Stimulated activated CD4-positive, alpha-beta T cell treated with anti-CD3 and anti-CD28 coated beads, Interleukin-2, amount 100 ng/mL, for 4 hours (primary cell): ENCODE data around the gene PTPN7.
"Not testable (repeated sequence)": the region's sequence is repeated elsewhere in the genome, so short reads cannot be mapped to it uniquely, and the experiment has no call there.

Experiments
- DNase-seq: peaks from one replicate; pipeline ENCODE4 v3.0.0-alpha.2; 2020; ENCODE audit warnings: low read depth

PTPN7 gene

DNA sequence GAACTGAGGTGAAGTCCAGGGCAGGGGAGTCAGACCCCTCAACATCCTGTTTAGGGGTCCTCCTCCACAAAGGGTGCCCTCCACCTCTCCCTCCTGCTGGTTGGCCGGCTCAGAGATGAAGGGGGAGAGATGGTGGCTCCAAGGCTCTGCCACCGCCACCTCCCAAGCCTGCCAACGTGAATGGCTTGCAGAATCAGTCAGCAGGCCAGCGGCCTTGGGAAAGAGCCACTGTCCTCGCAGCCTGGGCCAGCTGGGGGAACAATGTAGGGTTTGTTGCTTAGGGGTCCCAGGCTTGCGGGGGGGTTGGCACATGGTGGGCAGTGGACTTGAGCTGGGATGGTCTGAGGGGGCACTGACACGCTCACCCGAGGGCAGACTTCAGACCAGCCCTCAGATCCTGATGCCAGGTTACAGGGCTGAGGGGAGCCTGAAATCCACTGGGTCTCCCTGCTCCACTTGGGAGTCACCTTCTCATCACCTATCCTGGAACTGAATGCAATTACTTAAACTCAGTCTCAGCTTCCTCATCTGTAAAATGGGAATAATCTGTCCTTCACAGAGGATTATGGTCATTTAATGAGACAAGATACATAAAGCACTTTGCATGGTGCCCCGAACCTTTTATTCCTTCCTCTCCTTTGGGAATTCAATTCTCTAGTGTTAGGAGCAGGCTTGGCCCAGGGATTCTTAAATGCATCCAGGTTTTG lies 29.4 kb downstream of the PTPN7 start:
- no peak for DNase-seq

DNA sequence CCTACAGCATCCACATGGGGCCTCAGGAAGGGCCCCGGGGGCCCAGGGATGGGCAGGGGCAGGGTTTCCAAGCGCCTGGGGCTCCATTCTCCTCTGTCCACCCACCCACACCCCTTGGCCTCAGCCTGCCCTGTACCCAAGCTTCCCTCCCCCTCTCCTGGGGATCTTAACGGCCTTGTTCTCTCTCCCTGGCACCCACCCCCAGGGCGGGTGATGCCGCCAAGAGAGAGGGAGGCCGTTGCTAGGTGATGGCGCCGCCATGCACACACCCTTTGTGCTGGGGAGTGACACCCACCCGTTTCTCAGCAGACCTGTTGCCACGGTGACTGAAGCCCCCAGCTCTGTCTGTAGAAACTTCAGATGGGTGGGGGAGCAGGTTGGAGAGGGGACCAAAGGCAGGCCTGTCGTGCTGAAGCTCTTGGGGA lies 30.1 kb downstream of the PTPN7 start:
- DNase-seq, result no peak

DNA sequence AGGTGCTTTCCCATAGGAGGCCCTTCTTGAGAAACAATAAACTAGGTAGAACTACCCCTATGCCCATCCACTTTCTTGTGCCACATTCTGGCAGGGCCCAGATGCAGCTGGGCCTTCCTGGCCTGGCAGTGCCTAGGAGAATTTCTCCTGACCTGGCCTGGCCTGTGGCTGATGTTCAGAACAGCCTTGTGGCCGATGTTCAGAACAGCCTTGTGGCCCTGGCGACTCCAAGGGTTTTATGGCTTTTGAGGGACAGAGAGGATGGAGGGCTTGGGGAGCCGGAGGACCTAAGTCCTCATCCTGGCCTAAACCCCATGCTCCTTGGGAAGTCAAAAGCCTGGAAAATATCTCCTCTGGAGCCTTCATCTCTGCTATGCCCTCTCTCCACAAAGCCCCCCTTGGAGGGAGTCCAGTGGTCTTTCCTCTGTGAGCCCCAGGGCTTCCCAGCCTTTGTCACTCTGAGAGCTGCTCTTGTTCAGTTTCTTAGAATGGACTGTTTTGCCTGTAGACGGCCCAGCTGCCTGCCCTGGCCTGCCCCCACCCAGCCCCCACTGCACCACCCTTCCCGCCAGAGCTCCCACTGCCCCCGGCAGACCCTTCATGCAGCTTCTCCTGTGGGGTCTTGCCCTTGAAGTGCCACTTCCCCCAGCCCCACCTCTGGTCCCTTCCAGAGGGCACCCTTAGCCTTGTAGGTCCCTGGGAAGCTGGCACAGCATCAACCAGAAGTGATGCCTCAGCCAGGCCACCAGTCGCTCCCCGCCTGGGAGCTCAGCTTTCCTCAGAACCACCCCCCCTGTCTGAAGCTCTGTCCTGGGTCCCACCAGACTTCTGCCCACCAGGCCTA lies 30.7 kb downstream of the PTPN7 start:
- DNase-seq, result no peak

DNA sequence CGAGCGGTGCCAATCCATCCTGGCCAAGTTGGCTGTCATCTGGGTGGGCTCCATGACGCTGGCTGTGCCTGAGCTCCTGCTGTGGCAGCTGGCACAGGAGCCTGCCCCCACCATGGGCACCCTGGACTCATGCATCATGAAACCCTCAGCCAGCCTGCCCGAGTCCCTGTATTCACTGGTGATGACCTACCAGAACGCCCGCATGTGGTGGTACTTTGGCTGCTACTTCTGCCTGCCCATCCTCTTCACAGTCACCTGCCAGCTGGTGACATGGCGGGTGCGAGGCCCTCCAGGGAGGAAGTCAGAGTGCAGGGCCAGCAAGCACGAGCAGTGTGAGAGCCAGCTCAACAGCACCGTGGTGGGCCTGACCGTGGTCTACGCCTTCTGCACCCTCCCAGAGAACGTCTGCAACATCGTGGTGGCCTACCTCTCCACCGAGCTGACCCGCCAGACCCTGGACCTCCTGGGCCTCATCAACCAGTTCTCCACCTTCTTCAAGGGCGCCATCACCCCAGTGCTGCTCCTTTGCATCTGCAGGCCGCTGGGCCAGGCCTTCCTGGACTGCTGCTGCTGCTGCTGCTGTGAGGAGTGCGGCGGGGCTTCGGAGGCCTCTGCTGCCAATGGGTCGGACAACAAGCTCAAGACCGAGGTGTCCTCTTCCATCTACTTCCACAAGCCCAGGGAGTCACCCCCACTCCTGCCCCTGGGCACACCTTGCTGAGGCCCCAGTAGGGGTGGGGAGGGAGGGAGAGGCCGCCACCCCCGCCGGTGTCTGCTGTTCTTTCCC lies 32.4 kb downstream of the PTPN7 start:
- DNase-seq, result no peak

DNA sequence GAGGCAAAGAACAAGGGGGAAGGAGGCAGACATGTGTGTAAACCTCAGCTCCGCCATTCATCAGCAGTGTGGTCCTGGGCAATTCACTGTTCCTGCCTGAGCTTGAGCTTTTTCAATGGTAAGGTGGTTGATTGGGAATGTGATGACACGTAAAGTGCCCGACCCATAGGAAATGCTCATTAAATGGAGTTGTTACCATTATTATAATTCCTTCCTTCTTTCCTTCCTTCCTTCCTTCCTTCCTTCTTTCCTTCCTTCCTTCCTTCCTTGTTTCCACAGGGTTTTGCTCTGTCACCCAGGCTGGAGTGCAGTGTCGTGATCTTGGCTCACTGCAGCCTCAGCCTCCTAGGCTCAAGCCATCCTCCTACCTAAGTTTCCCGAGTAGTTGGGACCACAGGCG lies 33.3 kb downstream of the PTPN7 start:
- no peak for DNase-seq

DNA sequence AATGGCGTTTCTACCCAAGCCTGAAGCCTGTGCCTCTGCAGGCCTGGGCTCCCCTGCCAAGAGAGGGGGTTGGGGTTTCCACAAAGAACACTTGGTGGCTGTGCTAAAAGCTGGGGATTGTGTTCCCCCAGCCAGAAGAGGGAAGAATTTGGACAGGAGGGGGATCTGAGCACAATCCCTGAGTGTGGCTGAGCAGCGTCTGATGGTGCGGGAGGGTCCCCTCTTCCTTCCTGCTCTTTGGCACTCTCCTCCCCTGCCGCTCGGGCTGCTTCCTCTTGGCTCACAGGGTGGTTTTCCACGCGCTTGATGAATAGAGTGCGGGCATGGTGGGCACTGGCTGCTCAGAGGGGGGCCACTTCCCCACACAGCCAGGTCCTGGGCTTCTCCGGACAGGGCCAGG lies 34.0 kb downstream of the PTPN7 start:
- no peak for DNase-seq

DNA sequence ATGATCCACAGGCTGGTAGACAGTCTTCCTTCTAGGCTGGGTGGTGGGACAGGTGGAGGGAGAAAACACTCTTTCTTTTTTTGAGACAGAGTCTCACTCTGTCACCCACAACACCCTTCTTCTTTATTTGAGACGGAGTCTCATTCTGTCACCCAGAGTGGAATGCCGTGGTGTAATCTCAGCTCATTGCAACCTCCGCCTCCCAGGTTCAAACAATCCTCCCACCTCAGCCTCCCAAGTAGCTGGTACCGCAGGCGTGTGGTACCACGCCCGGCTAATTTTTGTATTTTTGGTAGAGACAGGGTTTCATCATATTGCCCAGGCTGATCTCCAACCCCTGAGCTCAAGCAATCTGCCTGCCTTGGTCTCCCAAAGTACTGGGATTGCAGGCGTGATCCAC lies 34.8 kb downstream of the PTPN7 start:
- DNase-seq, result no peak

DNA sequence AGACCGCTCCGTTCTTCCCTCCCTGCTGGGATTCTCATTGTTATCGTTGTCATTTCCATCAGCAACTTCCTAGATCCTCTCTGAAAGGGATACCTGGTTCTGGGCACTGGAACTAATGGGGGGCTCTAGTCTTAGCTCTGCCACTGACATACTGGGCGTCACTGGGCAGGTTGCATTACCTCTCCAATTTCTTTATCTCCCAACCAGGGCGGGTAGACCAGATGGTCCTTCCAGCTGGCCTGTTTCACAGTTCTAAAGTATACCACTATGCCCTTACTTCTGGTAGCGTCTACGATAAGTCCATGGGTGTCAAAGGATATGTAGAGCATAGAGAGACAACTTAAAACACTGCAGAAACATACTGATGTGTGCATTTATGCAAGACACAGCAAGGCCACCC lies 36.3 kb downstream of the PTPN7 start:
- no peak for DNase-seq

DNA sequence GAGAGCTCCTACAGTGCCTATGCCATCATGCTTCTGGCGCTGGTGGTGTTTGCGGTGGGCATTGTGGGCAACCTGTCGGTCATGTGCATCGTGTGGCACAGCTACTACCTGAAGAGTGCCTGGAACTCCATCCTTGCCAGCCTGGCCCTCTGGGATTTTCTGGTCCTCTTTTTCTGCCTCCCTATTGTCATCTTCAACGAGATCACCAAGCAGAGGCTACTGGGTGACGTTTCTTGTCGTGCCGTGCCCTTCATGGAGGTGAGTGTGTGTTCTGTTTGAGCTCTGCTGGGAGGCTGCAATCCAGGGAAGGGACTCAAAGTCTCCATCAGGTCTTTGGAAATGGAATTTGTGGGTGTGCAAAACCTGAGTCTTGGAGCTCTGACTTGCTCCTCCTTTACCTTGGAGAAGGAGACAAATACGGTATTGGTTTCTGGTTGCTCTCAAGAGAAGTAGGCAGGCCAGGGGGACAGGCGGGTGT lies 37.0 kb downstream of the PTPN7 start:
- DNase-seq, result no peak

DNA sequence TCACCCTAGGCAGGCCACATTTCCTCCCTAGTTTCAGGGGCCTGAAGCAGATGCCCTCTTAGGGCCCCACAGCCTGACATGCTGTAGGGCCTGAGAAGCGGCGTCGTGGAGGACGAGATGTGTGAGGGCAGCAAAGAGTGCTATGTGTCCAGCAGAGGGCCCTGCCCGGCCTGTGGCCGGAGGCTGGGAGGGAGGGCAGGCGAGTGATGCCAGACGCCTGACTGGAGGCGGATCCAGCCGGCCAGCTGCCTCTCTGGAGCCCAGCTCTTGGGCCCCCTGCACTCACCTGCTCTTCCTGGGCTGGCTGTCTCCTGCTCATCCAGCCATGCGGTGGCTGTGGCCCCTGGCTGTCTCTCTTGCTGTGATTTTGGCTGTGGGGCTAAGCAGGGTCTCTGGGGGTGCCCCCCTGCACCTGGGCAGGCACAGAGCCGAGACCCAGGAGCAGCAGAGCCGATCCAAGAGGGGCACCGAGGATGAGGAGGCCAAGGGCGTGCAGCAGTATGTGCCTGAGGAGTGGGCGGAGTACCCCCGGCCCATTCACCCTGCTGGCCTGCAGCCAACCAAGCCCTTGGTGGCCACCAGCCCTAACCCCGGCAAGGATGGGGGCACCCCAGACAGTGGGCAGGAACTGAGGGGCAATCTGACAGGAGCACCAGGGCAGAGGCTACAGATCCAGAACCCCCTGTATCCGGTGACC lies 37.6 kb downstream of the PTPN7 start, which contains the start of gene GPR37L1:
TSS of gene GPR37L1 (plus strand) at position 279 of the 697 bp plus-strand sequence. CDS start at position 326, 47 bp downstream.
- no peak for DNase-seq

DNA sequence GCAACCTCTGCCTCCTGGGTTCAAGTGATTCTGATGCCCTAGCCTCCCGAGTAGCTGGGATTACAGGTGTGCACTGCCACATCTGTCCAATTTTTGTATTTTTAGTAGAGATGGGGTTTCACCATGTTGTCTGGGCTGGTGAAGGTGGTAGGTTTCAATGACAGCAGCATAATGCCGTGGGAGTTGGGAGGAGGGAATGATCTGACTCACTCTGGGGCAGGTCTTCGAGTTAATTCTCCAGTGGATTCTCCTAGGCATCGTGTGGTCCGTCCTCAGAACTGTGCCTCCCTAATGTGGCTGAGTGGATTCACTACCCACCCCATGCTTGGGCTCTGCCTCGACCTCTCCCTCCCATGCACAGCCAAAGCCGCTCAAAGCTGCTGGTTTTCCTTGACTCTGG lies 39.4 kb downstream of the PTPN7 start:
- DNase-seq, result no peak

DNA sequence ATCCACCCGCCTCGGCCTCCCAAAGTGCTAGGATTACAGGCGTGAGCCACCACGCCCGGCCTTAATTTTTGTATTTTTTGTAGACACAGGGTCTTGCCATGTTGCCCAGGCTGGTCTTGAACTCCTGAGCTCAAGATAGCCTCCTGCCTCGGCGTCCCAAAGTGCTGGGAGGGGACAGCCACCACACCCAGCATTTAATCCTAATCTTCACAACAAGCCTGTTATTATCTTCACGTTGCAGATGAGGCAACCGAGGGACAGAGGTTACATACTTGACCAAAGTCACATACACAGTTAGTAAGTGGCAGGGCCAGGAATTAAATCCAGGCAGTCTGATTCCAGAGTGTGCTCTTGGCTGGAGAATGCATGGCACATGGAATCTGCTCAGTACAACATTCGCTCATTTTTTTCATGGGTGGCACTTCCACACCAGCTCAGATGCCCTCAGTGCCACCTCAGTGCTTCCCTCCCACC lies 42.5 kb downstream of the PTPN7 start:
- no peak for DNase-seq

DNA sequence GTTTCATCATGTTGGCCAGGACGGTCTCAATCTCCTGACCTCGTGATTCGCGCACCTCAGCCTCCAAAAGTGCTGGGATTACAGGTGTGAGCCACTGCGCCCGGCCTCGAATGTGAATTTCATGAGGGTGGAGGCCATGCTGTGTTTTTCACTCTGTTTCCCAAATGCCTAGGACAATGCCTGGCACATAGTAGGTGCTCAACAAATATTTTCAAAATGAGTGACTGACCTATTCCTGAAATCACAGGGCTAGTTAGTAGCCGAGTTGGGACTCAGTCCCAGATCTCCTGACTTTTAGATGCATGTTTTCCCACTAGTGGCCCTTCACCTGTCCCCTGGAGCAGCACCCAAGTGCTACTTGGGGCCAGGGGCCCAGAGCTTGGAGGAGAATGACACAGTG lies 44.1 kb downstream of the PTPN7 start:
- no peak for DNase-seq

DNA sequence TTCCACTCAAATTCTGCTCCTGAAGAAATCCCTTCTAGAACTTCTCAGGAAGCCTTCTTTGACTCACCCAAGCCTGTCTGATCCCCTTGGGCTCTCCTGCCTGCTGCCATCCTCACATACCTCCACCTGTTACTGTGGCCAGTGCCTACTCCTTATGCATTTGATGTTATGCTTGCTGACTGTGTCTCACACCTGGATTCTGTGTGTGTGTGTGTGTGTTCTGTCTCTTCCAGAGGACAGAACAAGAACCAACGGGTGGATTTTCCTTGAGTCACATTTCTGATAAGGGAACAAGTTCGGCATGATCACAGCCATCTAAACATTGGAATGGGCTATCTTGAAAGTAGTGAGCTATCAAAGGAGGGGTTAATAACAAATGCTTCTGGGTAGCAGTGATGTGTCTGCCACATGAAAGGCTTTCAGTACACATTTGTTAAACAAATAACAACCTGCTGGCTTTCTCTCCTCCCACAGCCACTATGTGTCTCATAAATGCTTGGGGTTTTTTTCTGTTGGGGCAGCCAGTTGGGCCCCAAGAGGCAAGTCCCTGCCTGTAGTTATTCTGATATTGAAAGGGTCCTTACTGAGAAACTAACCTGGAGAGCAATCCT lies 46.6 kb downstream of the PTPN7 start:
- no peak for DNase-seq

DNA sequence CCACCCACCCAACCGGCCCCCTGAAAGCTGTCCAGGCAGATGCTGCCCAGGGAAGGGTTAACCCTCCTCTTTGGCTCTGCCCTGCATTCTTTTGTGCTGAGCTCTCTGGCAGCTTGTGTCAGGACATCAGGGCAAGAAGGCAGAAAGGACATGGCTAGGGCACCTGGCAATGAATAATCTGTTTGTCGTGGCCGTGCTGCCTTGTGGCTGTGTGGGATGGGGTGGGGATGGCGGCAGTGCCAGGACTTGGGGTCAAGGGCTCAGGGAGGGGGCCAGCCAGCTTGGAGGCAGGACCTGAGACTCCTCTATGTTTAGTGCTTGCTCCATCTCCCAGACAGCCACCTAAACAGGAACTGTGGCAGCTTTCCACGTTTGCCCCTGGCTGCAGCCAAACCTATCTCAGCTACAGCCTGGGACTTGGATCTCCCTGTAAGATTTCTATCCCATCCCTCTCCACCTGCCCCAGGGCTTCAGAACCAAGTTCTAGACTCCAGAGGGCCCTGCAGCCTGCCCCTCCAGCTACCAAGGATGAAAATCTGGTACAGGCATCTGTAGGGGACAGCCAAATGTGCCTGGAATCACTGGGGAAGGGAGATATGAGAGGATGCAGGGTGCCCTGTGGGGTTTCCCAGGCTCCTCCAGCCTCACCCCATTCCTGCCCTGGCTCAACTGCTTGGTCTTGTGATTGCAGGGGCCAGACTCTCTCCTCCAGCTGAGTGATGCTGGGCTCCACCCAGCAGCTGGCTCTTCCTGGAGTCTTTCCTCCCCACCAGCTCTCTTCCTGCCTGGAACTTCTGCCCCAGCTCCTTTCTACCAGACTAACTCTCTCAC lies 47.3 kb downstream of the PTPN7 start:
- DNase-seq, result no peak

DNA sequence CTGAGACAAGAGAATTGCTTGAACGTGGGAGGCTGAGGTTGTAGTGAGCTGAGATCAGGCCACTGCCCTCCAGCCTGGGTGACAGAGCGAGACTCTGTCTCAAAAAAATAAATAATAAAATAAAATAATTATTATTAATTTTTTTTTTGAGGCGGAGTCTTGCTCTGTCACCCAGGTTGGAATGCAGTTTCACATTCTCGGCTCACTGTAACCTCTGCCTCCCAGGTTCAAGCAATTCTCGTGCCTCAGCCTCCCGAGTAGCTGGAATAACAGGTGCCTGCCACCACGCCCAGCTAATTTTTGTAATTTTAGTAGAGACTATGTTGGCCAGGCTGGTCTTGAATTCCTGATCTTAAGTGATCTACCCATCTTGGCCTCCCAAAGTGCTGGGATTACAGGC lies 48.8 kb downstream of the PTPN7 start:
- DNase-seq, result not testable (repeated sequence)

DNA sequence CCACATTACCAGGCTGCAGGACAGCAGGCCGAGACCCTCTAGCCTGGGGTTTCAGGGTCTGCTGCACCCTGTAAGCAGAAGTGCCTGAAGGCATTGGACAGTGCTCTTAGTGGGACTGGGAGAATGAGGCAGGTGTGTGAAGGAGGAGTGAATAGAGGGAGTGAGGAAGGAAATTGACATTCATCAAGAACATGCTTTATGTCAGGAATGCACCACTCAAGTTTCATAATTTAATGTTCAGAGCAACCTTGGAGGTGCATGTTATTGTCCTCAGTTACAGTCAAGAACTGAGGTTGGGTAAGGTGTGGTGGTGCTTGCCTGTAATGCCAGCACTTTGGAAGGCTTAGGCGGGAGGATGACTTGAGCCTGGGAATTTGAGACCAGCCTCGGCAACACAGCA lies 49.4 kb downstream of the PTPN7 start:
- no peak for DNase-seq

DNA sequence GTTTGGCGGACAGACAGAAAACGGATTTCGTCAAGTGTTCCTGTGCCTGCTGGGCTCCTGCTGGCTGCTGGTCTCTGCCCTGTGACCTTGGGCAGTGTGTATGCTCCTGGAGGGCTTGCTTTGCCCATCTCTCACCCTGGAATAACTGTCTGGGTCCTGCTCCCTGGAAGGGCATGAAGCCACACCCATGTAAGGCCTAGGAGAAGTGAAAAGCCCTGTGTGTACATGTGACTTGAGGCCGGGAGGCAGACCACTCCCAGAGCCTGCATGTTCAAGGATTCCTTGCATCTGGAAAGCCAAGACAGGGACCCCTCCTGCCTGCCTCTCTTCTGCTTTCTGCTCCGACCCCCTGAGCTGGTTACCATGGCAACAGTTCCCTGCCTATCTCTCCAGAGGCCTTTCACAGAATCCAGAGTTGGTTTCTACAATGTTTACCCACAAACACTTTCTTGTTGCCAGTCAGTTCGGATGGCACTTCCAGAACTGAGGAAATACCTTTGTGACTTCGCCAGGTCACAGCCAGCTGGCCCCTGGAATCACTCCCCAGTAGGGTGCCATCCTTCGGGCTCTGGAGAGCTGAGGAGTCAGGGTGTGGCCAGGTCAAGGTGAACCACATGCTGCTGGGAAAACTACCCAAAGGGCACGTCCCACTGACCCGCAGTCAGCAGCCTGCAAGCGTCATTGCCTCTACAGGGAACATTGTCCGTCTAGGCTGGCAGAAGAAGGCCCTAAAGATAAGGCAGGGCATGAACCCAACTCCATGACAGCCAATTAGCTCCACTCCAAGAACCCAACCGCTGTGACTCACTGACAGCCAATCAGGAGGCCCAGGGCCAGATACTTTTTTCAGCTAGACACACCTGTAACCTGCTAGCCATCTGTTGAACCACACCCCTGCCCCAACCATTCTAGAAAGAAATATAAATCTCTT lies 52.3 kb downstream of the PTPN7 start:
- DNase-seq, result no peak

DNA sequence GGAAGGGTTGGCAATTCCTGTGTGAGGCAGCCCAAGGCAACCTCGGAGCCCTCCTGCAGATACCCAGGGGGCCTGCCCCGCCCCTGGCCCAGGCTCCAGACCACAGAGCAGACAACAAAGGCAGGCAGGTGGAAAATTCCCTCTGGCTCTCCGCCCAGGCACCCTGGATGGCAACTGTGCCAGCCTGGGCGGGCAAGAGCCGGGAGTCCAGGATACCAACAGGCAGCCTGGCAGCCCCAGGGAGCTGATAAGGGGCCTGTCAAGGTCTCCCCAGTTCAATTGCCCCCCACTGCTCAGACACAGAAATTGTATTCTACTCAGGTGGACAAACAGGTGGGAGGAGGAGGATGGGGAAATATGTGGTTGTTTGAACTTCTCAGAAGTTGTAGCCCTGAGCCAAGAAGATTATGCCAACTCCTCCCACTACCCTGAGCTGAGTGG lies 53.1 kb downstream of the PTPN7 start:
- DNase-seq, result no peak
